GM12864 (cell line): ENCODE results near the gene BRWD1.

Experiments used
- DNase-seq: peaks from one replicate; pipeline ENCODE4 v3.0.0-alpha.2; 2011; ENCODE audit warnings: low read depth
- H3K4me3 ChIP-seq: 2 replicates; pipeline ENCODE4 v1.5.1; 2011; ENCODE audit warnings: mild to moderate bottlenecking, low read depth, low read length, control low read depth
- CTCF ChIP-seq: IDR thresholded peaks from 2 replicates; pipeline ENCODE4 v1.5.1; 2011; ENCODE audit warnings: low read depth, mild to moderate bottlenecking, moderate library complexity, low read length, control low read depth, inconsistent platforms; ENCODE audit errors: missing control alignments

Gene BRWD1

GRCh38 chr21:39184050-39184980 lies 129.1 kb downstream of the BRWD1 start:
- peak overlapping the region; percentile 97 for H3K4me3 ChIP-seq
- DNase-seq, result no peak
- TF ChIP-seq CTCF, result no peak

GRCh38 chr21:39183272-39184049 lies 130.0 kb downstream of the BRWD1 start, which contains the start of gene PSMG1:
Gene PSMG1, minus strand, starts transcription at chr21:39183451. Its CDS starts 66 bp downstream, at chr21:39183385.
- DNase-seq, result peak; percentile 75
- TF ChIP-seq CTCF, result no peak
- H3K4me3 ChIP-seq, result peak within 1 kb of the TSS; percentile 97

GRCh38 chr21:39182484-39183271 lies 130.8 kb downstream of the BRWD1 start:
- peak overlapping the region; percentile 97 for H3K4me3 ChIP-seq
- no peak for TF ChIP-seq CTCF
- DNase-seq, result no peak

GRCh38 chr21:39182016-39182415 lies 131.4 kb downstream of the BRWD1 start:
- TF ChIP-seq CTCF, result no peak
- no peak for DNase-seq

GRCh38 chr21:39181205-39181818 lies 132.1 kb downstream of the BRWD1 start:
- no peak for TF ChIP-seq CTCF
- H3K4me3 ChIP-seq, result peak overlapping the region; percentile 97; the same call in 1 of the 2 replicates

More at GRCh38 chr21:39182016-39182415, 131.4 kb downstream of the BRWD1 start:
- H3K4me3 ChIP-seq, result peak overlapping the region; percentile 97

GRCh38 chr21:39180429-39181019 lies 132.9 kb downstream of the BRWD1 start:
- DNase-seq, result no peak
- peak; percentile 35 for TF ChIP-seq CTCF
- H3K4me3 ChIP-seq, result no peak overlapping the region

More at GRCh38 chr21:39181205-39181818, 132.1 kb downstream of the BRWD1 start:
- no peak for DNase-seq
